Stimulated activated CD8-positive, alpha-beta memory T cell treated with anti-CD3 and anti-CD28 coated beads, Interleukin-7, amount 100 ng/mL, for 24 hours (primary cell): Measurements from ENCODE around the gene MAP2.

Experiments
- DNase-seq: peaks from one replicate; pipeline ENCODE4 v3.0.0-alpha.2; 2020; ENCODE audit warnings: low read depth

The MAP2 gene

DNA sequence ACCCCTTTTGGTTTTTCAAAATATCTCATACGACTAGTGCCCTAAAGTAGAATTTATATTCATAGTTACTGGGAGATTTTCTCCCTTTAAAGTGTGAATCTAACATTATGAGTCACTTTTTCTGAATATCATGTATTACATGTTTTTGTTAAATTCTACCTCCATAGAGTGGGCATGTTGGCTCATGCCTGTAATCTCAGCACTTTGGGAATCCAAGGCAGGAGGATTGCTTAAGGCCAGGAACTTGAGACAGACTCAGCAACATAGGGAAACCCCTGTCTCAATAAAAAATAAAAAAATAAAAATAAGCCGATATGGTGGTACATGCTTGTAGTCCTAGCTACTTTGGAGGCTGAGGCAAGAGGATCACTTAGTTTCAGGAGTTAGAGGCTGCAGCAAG, 302.5 kb downstream of the MAP2 start:
- no peak for DNase-seq

DNA sequence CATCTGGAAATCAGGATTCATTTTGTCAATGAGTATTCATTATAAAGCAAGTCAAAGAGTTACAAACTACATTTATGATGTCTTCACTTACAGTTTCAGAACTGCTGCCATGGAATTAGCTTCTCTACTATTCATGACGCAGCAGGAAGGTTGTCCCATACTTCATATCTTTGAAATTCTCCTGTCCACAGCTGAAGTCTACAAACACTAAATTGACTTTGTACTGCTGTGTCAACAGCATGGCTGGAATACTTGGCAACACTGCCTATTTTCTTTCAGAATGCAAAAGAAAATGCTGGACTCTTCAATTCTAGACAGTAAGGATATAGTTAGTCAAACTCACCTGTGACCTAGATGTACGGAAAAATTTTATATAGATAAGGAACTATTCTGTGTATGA, 303.2 kb downstream of the MAP2 start:
- DNase-seq, result no peak

DNA sequence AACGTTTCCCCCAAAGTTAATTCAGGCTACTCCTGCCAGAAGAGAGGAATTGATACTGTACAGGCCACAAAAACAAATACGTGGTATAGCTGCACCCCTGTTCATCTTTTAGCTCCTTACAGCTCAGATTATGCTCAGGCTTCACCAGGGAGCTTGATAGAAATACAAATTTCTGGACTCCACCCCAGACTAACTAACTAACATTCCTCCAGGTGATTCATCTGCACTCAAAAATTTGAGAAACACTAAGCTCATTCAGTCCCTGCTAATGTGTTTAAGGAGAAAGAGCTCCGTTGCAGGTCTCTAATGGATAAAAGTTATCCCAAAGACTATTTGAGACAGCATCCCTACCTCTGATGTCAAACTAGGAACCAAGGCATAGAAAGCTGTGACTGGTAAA, 311.0 kb downstream of the MAP2 start:
- no peak for DNase-seq

DNA sequence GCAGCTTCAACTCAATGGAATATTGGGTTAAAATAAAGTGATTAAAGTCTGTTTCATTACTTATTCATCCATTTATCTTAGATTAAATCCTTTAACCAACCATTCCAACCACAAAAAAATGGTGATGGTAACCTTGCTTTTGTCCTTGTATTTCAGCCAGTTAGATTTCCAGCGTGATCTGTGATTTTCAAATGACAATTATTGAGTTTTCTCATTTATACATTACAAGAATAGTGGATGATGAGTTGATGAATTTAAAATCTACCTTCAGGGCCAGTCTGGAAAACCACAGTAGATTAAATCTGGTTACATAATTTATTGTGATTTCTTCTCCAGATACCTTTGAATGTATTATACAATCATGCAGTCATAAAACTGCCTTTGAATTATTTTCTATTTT, 318.1 kb downstream of the MAP2 start:
- DNase-seq, result no peak

DNA sequence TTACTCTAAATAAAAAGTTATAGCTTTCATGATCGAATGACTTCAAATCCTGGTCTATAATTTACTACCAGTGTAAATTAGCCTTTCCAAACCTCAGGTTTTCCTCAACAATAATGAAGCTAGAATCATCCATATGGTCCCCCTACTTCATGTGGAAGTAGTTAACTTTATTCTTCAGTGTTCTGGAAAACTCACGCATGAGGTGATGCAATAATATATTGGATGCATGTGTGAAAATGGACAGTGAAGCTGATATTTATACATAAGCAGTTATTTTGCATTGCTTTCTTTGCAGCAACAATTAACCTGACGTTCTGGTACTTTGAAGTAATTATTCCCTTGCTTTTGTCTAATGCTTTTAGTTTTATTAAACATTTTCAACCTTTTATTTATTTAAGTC, 329.2 kb downstream of the MAP2 start:
- no peak for DNase-seq

DNA sequence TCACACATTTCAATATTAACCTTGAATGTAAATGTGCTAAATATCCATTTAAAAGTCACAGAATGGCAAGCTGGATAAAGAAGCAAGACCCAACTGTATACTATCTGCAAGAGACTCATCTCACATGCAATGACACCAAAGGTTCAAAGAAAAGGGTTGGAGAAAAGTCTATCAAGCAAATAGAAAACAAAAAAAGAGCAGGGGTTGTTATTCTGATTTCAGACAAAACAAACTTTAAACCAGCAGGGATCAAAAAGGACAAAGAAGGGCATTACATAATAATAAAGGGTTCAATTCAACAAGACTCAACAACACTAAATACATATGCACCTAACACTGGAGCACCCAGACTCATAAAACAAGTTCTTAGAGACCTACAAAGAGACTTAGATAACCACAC, 333.3 kb downstream of the MAP2 start:
- no peak for DNase-seq

- no peak for DNase-seq
These were observed 337.7 kb downstream of the MAP2 start for GRCh38 chr2:209761566-209761965.

- DNase-seq, result no peak
These were observed 338.7 kb downstream of the MAP2 start for GRCh38 chr2:209762563-209762962.

- no peak for DNase-seq
These were observed 339.3 kb downstream of the MAP2 start for GRCh38 chr2:209763106-209763505.

GRCh38 chr2:209766613-209767012, 342.8 kb downstream of the MAP2 start:
- no peak for DNase-seq

- no peak for DNase-seq
These were observed 343.5 kb downstream of the MAP2 start for GRCh38 chr2:209767316-209767715.

GRCh38 chr2:209768557-209768956, 344.7 kb downstream of the MAP2 start:
- no peak for DNase-seq

DNA sequence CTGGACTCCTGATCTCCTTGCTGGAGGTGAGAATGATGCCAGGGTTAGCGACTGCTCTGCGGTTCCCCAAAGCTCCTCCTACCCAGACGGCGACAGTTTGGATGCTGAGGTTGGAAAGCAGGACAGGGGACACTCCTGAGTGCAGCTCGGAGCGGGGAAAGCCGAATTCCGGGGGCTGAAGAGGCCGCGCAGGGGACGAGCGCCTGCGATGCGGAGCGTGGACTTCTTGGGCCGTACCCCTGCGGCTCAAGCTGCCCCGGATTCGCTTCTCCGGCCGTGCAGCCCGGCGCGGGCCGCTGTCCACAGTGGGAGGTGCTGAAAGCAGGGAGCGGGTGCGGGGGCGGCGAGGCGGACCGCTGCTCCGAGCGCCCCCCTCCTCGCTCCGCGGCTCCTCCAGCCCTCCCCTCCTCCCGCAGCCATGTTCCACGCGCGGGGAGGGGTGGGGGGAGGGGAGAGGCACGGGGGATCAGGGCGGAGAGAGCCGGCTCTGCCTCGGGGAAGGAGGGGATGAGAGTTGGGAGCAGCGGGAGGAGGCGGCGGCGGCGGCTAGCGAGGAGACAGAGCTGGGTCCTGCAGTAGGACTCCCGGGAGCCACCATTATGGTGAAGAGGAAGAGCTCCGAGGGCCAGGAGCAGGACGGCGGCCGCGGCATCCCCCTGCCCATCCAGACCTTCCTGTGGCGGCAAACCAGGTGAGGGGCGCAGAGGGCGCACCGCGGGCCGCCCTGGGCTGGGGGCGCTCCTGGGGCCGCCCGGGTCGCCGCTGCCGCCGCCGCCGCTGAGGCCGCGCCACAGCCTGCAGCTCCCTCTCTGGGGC, 347.8 kb downstream of the MAP2 start, which contains the start of gene UNC80:
UNC80 (plus strand) TSS at position 359 of the 816 bp plus-strand sequence; CDS start at position 600, 241 bp downstream.
- no peak for DNase-seq

- no peak for DNase-seq
These were observed 348.4 kb downstream of the MAP2 start for GRCh38 chr2:209772290-209772685.

DNA sequence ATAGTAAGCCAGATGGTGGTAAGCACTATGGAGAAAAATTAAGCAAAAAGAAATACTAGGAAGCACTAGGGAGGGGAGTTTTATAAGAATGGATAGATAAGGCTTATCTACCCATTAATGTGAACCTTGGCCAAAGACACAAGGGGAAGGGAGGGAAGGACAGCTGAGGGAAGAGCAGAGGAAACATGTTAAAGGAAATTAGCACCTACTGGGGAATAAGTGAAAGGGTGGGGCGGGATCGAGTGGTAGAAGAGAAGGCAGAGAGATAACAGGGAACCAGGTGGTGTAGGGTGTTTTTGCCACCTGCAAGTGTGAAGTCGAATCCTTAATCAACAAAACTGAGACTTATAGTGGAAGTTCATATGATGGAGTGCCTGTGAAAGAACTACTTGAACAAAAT, 349.5 kb downstream of the MAP2 start:
- DNase-seq, result no peak
